Fibroblast of lung (primary cell): Measurements from ENCODE around the gene OR52R1. TPM values are rescaled to one million over a fixed set of nuclear protein-coding genes. Genes with fewer than 3 reads are reported as not detected.

Experiments used
- DNase-seq, 2 donors: peaks; one replicate each; pipeline versions ENCODE4 v3.0.0 to v3.0.0-alpha.2; 2010; ENCODE audit warnings: low read depth in 2 of 2
- H2AFZ ChIP-seq: 2 replicates; pipeline ENCODE4 v1.5.1; 2012; ENCODE audit warnings: low read length, control low read depth, inconsistent platforms
- H3K27ac ChIP-seq: 2 replicates; pipeline ENCODE4 v1.5.1; 2011; ENCODE audit warnings: low read length, control low read depth; ENCODE audit not compliant: insufficient read depth
- H3K27me3 ChIP-seq: 2 replicates; pipeline ENCODE4 v1.5.1; 2011; ENCODE audit warnings: mild to moderate bottlenecking, low read length; ENCODE audit not compliant: control insufficient read depth, insufficient read depth
- H3K36me3 ChIP-seq: 2 replicates; pipeline ENCODE4 v1.5.1; 2011; ENCODE audit warnings: low read length; ENCODE audit not compliant: control insufficient read depth, insufficient read depth
- H3K4me1 ChIP-seq: 2 replicates; pipeline ENCODE4 v1.5.1; 2011; ENCODE audit warnings: low read length; ENCODE audit not compliant: control insufficient read depth, insufficient read depth; ENCODE audit errors: extremely low read depth
- H3K4me2 ChIP-seq: 2 replicates; pipeline ENCODE4 v1.5.1; 2011; ENCODE audit warnings: low read length, control low read depth; ENCODE audit not compliant: insufficient read depth; ENCODE audit errors: extremely low read depth
- H3K4me3 ChIP-seq, 4 experiments: fragments of 200-600 bp in 1 of 4; sonication (generic) in 1 of 4; replicated peaks in 1 of 4; 2 replicates each; pipeline ENCODE4 v1.5.1; 2011 to 2016; ENCODE audit warnings: low read length in 4 of 4, low read depth in 3 of 4, mild to moderate bottlenecking in 3 of 4, control low read depth in 2 of 4, inconsistent platforms in 1 of 4, mixed read lengths in 1 of 4; ENCODE audit not compliant: insufficient read depth in 1 of 4; ENCODE audit errors: control extremely low read depth in 1 of 4
- H3K79me2 ChIP-seq: 2 replicates; pipeline ENCODE4 v1.5.1; 2012; ENCODE audit warnings: mild to moderate bottlenecking, low read length, inconsistent platforms; ENCODE audit not compliant: control insufficient read depth, insufficient read depth
- H3K9ac ChIP-seq: 2 replicates; pipeline ENCODE4 v1.5.1; 2011; ENCODE audit warnings: mild to moderate bottlenecking, low read length, control low read depth; ENCODE audit not compliant: insufficient read depth
- H3K9me3 ChIP-seq: 2 replicates; pipeline ENCODE4 v1.5.1; 2012; ENCODE audit warnings: low read depth, low read length; ENCODE audit not compliant: control insufficient read depth, insufficient read depth
- H4K20me1 ChIP-seq: 2 replicates; pipeline ENCODE4 v1.5.1; 2011; ENCODE audit warnings: low read length; ENCODE audit not compliant: control insufficient read depth, insufficient read depth; ENCODE audit errors: extremely low read depth
- CTCF ChIP-seq, 2 donors: IDR thresholded peaks in 1 of 2; conservative IDR thresholded peaks in 1 of 2; 1 replicate in 1 of 2; 2 replicates in 1 of 2; pipeline ENCODE4 v1.5.1; 2011 to 2012; ENCODE audit warnings: low read length in 2 of 2, control low read depth in 1 of 2, inconsistent platforms in 1 of 2, low read depth in 1 of 2, mild to moderate bottlenecking in 1 of 2
- EZH2 ChIP-seq: IDR thresholded peaks from 2 replicates; pipeline ENCODE4 v1.5.1; 2012; ENCODE audit warnings: low read length, control low read depth, mild to moderate bottlenecking; ENCODE audit errors: missing control alignments
- polyA plus RNA-seq, 2 donors: library from polyadenylated mRNA; depleted of rRNA in 1 of 2; stranded (reverse) in 1 of 2; unstranded in 1 of 2; fragments of >200 nt; gene quantifications; 2 replicates each; pipeline ENCODE4 v1.2.1, GENCODE V29; 2011 to 2012; ENCODE audit warnings: missing spikeins in 1 of 2
- total RNA-seq: library from RNA; depleted of rRNA; stranded (reverse); fragments of >200 nt; gene quantifications from 2 replicates; pipeline ENCODE4 v1.2.1, GENCODE V29; 2014

The OR52R1 gene
- total and polyA plus RNA-seq, 2 donors (not counting 1 experiment from before 2014, with no cell fraction given): not detected

DNA sequence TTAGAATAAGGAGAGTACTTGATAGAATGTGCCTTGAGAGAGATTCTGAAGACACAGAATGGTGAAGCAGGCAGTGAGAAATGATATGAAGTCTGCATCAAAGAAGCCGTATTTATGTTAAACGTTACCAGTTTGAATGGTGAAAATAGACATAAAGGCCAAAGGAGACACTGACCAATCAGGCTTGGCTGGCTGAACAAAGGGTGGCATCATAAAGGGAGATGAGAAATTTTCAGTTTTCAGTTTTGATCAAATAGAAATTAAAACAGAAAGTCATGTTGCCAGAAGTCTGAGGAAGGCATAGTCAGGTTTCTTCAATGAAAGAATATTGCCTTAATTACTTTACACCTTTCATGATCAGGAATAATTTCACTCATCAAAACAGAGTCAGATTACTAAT lies 41.1 kb downstream of the OR52R1 start:
- TF ChIP-seq EZH2 (no peak), CTCF (conservative IDR thresholded peaks at IDR 0.05 in 1 of 2, IDR thresholded peaks at IDR 0.05 in 1 of 2; ENCODE audit: low read depth in 1 of 2, low read length in 2 of 2) (no peak)
- no peaks in the 10 kb centered on the region for H3K4me1 ChIP-seq

More for the DNA sequence above, 41.1 kb downstream of the OR52R1 start:
- no peaks in the 10 kb centered on the region for H3K9me3 ChIP-seq
- H4K20me1 ChIP-seq: no peaks in the 10 kb centered on the region
- H3K36me3 ChIP-seq: no peaks in the 10 kb centered on the region
- no peak overlapping the region for H3K4me2 ChIP-seq
- no peak overlapping the region for H3K4me3 ChIP-seq
- DNase-seq: no peak
- H3K27ac ChIP-seq: no peak overlapping the region
- H3K9ac ChIP-seq: no peak overlapping the region
- H3K27me3 ChIP-seq: no peaks in the 10 kb centered on the region
- H3K79me2 ChIP-seq: no peaks in the 10 kb centered on the region
- no peak overlapping the region for H2AFZ ChIP-seq

Other genes starting within 250 kb of the OR52R1 start
- gene OR52I2, start 222.6 kb downstream of the OR52R1 start, total RNA-seq: not detected in 2 replicates
- not detected in 2 replicates for gene OR52I2, start 222.6 kb downstream of the OR52R1 start, polyA plus RNA-seq
- not detected in 2 replicates for gene OR52I1, start 210.3 kb downstream of the OR52R1 start, total RNA-seq
- gene OR52I1, start 210.3 kb downstream of the OR52R1 start, polyA plus RNA-seq: not detected in 2 replicates
- 11.1 and 12.1 TPM in 2 replicates for gene TRIM68, start 196.1 kb downstream of the OR52R1 start, total RNA-seq
- 6.5 and 6.6 TPM in 2 replicates for gene TRIM68, start 196.1 kb downstream of the OR52R1 start, polyA plus RNA-seq
- gene OR51D1, start 166.9 kb downstream of the OR52R1 start, total RNA-seq: not detected in 2 replicates
- gene OR51D1, start 166.9 kb downstream of the OR52R1 start, polyA plus RNA-seq: not detected in 2 replicates
- gene OR51E1, start 160.4 kb downstream of the OR52R1 start, total RNA-seq: not detected in 2 replicates
- gene OR51E1, start 160.4 kb downstream of the OR52R1 start, polyA plus RNA-seq: not detected in 2 replicates
- not detected in 2 replicates for gene OR51E2, start 106.5 kb downstream of the OR52R1 start, total RNA-seq
- 0.02 TPM in 1 of 2 replicates, not detected in the other for gene OR51E2, start 106.5 kb downstream of the OR52R1 start, polyA plus RNA-seq
- not detected in 2 replicates for gene MMP26, start 99.6 kb downstream of the OR52R1 start, total RNA-seq
- gene MMP26, start 99.6 kb downstream of the OR52R1 start, polyA plus RNA-seq: not detected in 2 replicates
- not detected in 2 replicates for gene OR51F1, start 34.4 kb downstream of the OR52R1 start, total RNA-seq
- gene OR51F1, start 34.4 kb downstream of the OR52R1 start, polyA plus RNA-seq: not detected in 2 replicates
- gene OR51F2, start 16.9 kb upstream of the OR52R1 start, total RNA-seq: not detected in 2 replicates
- gene OR51F2, start 16.9 kb upstream of the OR52R1 start, polyA plus RNA-seq: not detected in 2 replicates
- not detected in 2 replicates for gene OR51S1, start 44.8 kb upstream of the OR52R1 start, total RNA-seq
- not detected in 2 replicates for gene OR51S1, start 44.8 kb upstream of the OR52R1 start, polyA plus RNA-seq
- gene OR51T1, start 77.5 kb upstream of the OR52R1 start, total RNA-seq: not detected in 2 replicates
- gene OR51T1, start 77.5 kb upstream of the OR52R1 start, polyA plus RNA-seq: not detected in 2 replicates
- not detected in 2 replicates for gene OR51A7, start 99.4 kb upstream of the OR52R1 start, total RNA-seq
- gene OR51A7, start 99.4 kb upstream of the OR52R1 start, polyA plus RNA-seq: not detected in 2 replicates
- gene OR51G2, start 115.0 kb upstream of the OR52R1 start, total RNA-seq: not detected in 2 replicates
- gene OR51G2, start 115.0 kb upstream of the OR52R1 start, polyA plus RNA-seq: not detected in 2 replicates
- gene OR51G1, start 120.0 kb upstream of the OR52R1 start, total RNA-seq: not detected in 2 replicates
- not detected in 2 replicates for gene OR51G1, start 120.0 kb upstream of the OR52R1 start, polyA plus RNA-seq
- gene OR51A4, start 143.2 kb upstream of the OR52R1 start, total RNA-seq: not detected in 2 replicates
- gene OR51A4, start 143.2 kb upstream of the OR52R1 start, polyA plus RNA-seq: not detected in 2 replicates
- gene OR51A2, start 151.3 kb upstream of the OR52R1 start, total RNA-seq: not detected in 2 replicates
- gene OR51A2, start 151.3 kb upstream of the OR52R1 start, polyA plus RNA-seq: not detected in 2 replicates
- gene OR51L1, start 190.5 kb upstream of the OR52R1 start, total RNA-seq: not detected in 2 replicates
- gene OR51L1, start 190.5 kb upstream of the OR52R1 start, polyA plus RNA-seq: not detected in 2 replicates
- gene OR52J3, start 242.1 kb upstream of the OR52R1 start, total RNA-seq: not detected in 2 replicates
- not detected in 2 replicates for gene OR52J3, start 242.1 kb upstream of the OR52R1 start, polyA plus RNA-seq